Astrocyte (in vitro differentiated cells and primary cell): Measurements from ENCODE around the gene HSPE1.

Experiments used
- CTCF ChIP-seq: IDR thresholded peaks from 2 replicates; pipeline ENCODE4 v1.5.1; 2011; ENCODE audit warnings: low read depth, mild to moderate bottlenecking, inconsistent platforms, low read length, moderate library complexity; ENCODE audit not compliant: insufficient read depth
- EZH2 ChIP-seq: IDR thresholded peaks from 2 replicates; pipeline ENCODE4 v1.6.1; 2012; ENCODE audit warnings: mild to moderate bottlenecking, low read length, inconsistent platforms; ENCODE audit not compliant: insufficient read depth

DNA sequence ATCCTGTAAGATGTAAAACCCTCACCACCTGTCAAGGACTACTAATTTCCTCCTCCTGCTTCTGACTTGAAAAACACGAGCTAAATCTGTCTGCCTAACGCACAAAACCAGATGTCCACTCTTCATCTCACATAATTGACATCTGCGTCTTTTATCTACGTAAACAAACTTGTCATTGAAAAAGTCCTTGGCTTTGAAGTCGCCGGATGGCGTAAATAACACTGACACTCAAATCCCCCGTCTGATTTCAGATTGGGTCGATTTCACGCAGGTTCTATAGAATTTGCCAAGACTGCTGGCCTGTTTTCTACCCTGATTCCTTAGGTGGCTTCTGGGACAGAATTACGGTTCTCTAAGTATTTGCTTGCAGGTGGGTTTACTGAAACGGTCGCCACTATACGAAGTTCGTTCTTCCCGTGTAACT, 15.1 kb downstream of the HSPE1 start:
- TF ChIP-seq CTCF (no peak), EZH2 (no peak)
